Measurements from ENCODE around the gene HHIPL1.

Gene HHIPL1

DNA sequence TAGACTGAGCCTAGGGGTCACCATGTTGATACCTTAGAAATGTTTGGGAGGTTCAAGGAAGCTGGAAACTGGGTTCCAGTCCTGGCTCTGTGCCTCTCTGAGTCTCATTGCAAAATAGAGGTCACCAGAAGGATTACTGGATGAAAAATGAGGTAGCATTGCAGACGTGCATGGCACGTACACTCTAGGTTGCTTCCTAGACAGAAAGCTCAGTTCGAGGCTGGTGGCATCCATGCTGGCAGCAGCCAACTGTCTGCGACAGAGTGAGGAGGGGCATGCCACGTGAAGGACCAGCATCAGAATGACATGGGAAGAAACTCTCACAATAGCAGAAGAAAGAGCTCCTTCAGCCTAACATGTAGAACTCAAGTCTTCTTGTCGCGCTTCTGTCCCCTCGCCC, 34.6 kb downstream of the HHIPL1 start:
- 94% methylated on average over 8 of the region's 8 CpGs for WGBS
- no peaks in the 10 kb centered on the region for H3K27me3 ChIP-seq (ENCODE audit: insufficient read depth, low read length)
- no peaks in the 10 kb centered on the region for H3K4me1 ChIP-seq (ENCODE audit: insufficient read depth, low read length)
- H3K9ac ChIP-seq (ENCODE audit: low read depth, low read length): no peak overlapping the region
- no peak overlapping the region for H3K27ac ChIP-seq (ENCODE audit: low read depth, low read length)
- H3K9me3 ChIP-seq (ENCODE audit: insufficient read depth, low read depth, low read length): peaks cover 15% of the 10 kb centered on the region
- no peak overlapping the region for H3K4me3 ChIP-seq (ENCODE audit: low read length)
- H3K36me3 ChIP-seq (ENCODE audit: insufficient read depth, low read length): no peaks in the 10 kb centered on the region

GRCh38 chr14:99679996-99680395, 35.1 kb downstream of the HHIPL1 start:
- Histone ChIP-seq H3K4me1 (ENCODE audit: insufficient read depth, low read length) (no peaks in the 10 kb centered on the region), H3K9me3 (ENCODE audit: insufficient read depth, low read depth, low read length) (peaks cover 15% of the 10 kb centered on the region), H3K36me3 (ENCODE audit: insufficient read depth, low read length) (no peaks in the 10 kb centered on the region), H3K27ac (ENCODE audit: low read depth, low read length) (no peak overlapping the region), H3K4me3 (ENCODE audit: low read length) (no peak overlapping the region), H3K27me3 (ENCODE audit: insufficient read depth, low read length) (no peaks in the 10 kb centered on the region), H3K9ac (ENCODE audit: low read depth, low read length) (no peak overlapping the region)
- 94% methylated on average over 5 of the region's 5 CpGs for WGBS

GRCh38 chr14:99681101-99681831, 36.3 kb downstream of the HHIPL1 start:
- Histone ChIP-seq H3K36me3 (ENCODE audit: insufficient read depth, low read length) (no peaks in the 10 kb centered on the region), H3K4me1 (ENCODE audit: insufficient read depth, low read length) (no peaks in the 10 kb centered on the region), H3K27ac (ENCODE audit: low read depth, low read length) (no peak overlapping the region), H3K27me3 (ENCODE audit: insufficient read depth, low read length) (no peaks in the 10 kb centered on the region; the same call in 1 of the 2 replicates), H3K9ac (ENCODE audit: low read depth, low read length) (no peak overlapping the region), H3K4me3 (ENCODE audit: low read length) (no peak overlapping the region), H3K9me3 (ENCODE audit: insufficient read depth, low read depth, low read length) (peaks cover 15% of the 10 kb centered on the region)
- 93% methylated on average over 12 of the region's 12 CpGs for WGBS

DNA sequence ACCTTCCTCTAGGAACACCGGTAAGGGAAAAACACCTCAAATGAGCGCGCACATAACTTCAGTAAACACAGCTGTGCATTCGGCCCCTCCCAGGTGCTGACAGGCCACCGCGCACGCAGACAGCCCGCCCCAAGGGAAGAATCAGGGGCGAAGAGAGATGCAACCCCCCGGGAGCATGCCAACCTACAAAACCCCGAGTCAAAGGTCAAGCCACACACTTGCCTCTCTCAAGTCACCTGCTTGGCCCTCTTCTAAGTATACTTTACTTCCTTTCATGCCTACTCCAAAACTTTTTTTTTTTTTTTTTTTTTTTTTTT, 36.9 kb downstream of the HHIPL1 start:
- Histone ChIP-seq H3K4me3 (ENCODE audit: low read length) (no peak overlapping the region), H3K27me3 (ENCODE audit: insufficient read depth, low read length) (no peaks in the 10 kb centered on the region; the same call in 1 of the 2 replicates), H3K9ac (ENCODE audit: low read depth, low read length) (no peak overlapping the region), H3K4me1 (ENCODE audit: insufficient read depth, low read length) (no peaks in the 10 kb centered on the region), H3K27ac (ENCODE audit: low read depth, low read length) (no peak overlapping the region), H3K36me3 (ENCODE audit: insufficient read depth, low read length) (no peaks in the 10 kb centered on the region), H3K9me3 (ENCODE audit: insufficient read depth, low read depth, low read length) (peaks cover 15% of the 10 kb centered on the region)
- WGBS: 95% methylated on average over 11 of the region's 11 CpGs

GRCh38 chr14:99682809-99683618, 38.1 kb downstream of the HHIPL1 start:
- WGBS: 2% methylated on average over 42 of the region's 42 CpGs
- no peaks in the 10 kb centered on the region for H3K36me3 ChIP-seq (ENCODE audit: insufficient read depth, low read length)
- H3K4me1 ChIP-seq (ENCODE audit: insufficient read depth, low read length): peaks cover 2% of the 10 kb centered on the region; the same call in 1 of the 2 replicates
- no peaks in the 10 kb centered on the region; the same call in 1 of the 2 replicates for H3K27me3 ChIP-seq (ENCODE audit: insufficient read depth, low read length)
- H3K9ac ChIP-seq (ENCODE audit: low read depth, low read length): peak overlapping the region; percentile 89
- peaks cover 9% of the 10 kb centered on the region for H3K9me3 ChIP-seq (ENCODE audit: insufficient read depth, low read depth, low read length)
- H3K4me3 ChIP-seq (ENCODE audit: low read length): peak overlapping the region; percentile 95
- H3K27ac ChIP-seq (ENCODE audit: low read depth, low read length): peak overlapping the region; percentile 81

DNA sequence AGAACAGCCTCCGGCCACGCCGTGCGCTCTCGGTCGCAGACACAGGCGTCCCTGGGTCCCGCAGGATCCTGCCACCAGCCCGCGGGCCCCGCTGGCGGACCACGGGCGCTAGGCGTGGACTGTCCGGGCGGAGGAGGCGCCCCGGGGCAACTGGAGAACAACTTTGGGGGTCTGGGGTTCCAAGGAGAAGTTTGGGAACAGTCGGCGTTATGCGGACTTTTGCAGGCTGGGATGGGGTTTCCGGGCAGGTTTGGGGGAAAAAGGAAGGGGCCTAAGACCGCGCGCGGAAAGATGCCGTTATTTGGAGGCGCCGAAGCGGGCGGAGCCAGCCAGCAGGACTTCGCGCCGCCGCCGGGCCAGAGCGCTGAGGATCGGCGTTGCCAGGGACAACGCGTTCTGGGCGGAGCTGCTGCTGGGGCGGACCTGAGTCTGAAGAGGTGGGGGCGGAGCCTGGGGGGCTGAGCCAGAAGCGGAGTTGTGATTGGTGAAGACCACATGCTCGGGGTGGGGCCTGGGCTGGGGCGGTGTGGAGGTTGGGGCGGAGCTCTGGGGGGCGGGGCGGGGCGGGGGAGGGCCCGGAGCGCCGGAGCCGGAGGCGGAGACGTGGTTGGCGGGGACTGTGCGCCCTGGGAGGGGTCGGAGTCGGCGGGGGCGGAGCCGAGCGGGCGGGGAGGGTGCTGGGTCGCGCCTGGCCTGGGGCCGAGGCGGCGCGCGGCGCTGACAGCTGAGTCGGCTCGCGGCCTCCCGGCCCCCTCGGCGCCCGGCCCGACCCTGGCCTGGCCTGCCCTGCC, 38.9 kb downstream of the HHIPL1 start, which contains the start of gene CYP46A1:
Gene CYP46A1, plus strand, starts transcription at position 680 of the 791 bp plus-strand sequence. CDS start 120 bp downstream, outside the sequence.
- WGBS: 1% methylated on average over 83 of the region's 83 CpGs
- Histone ChIP-seq H3K27ac (ENCODE audit: low read depth, low read length) (peak within 1 kb of the TSS; percentile 81), H3K36me3 (ENCODE audit: insufficient read depth, low read length) (no peaks in the 10 kb centered on the region), H3K9me3 (ENCODE audit: insufficient read depth, low read depth, low read length) (peaks cover under 1% of the 10 kb centered on the region; the same call in 1 of the 2 replicates), H3K4me1 (ENCODE audit: insufficient read depth, low read length) (peaks cover 4% of the 10 kb centered on the region; the same call in 1 of the 2 replicates), H3K9ac (ENCODE audit: low read depth, low read length) (peak within 1 kb of the TSS; percentile 89), H3K4me3 (ENCODE audit: low read length) (peak within 1 kb of the TSS; percentile 95), H3K27me3 (ENCODE audit: insufficient read depth, low read length) (no peaks in the 10 kb centered on the region; the same call in 1 of the 2 replicates)

DNA sequence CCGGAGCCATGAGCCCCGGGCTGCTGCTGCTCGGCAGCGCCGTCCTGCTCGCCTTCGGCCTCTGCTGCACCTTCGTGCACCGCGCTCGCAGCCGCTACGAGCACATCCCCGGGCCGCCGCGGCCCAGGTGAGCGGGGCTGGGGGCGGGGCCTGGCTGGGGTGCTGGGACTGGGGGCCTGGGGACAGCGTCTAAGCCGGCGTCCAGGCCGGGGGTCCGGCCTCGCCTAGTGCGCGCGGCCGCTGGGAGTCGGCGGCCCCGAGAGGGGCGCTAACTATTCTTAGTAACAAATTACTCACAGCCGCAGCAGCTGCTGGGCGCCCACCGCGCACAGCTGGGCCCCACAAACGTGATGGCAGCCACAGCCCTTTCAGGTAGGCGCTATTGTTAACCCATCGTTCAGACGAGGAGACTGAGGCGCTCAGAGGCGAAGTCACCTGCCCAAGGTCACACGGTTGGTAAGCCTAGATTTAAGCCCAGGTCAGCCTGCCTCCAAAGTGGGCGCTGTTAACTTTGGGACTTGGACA, 39.5 kb downstream of the HHIPL1 start:
- H3K4me1 ChIP-seq (ENCODE audit: insufficient read depth, low read length): peaks cover 4% of the 10 kb centered on the region; the same call in 1 of the 2 replicates
- 2% methylated on average over 45 of the region's 45 CpGs for WGBS
- no peaks in the 10 kb centered on the region; the same call in 1 of the 2 replicates for H3K27me3 ChIP-seq (ENCODE audit: insufficient read depth, low read length)
- H3K27ac ChIP-seq (ENCODE audit: low read depth, low read length): no peak overlapping the region
- no peaks in the 10 kb centered on the region for H3K9me3 ChIP-seq (ENCODE audit: insufficient read depth, low read depth, low read length)
- H3K36me3 ChIP-seq (ENCODE audit: insufficient read depth, low read length): no peaks in the 10 kb centered on the region
- H3K4me3 ChIP-seq (ENCODE audit: low read length): peak overlapping the region; percentile 68
- no peak overlapping the region for H3K9ac ChIP-seq (ENCODE audit: low read depth, low read length)

DNA sequence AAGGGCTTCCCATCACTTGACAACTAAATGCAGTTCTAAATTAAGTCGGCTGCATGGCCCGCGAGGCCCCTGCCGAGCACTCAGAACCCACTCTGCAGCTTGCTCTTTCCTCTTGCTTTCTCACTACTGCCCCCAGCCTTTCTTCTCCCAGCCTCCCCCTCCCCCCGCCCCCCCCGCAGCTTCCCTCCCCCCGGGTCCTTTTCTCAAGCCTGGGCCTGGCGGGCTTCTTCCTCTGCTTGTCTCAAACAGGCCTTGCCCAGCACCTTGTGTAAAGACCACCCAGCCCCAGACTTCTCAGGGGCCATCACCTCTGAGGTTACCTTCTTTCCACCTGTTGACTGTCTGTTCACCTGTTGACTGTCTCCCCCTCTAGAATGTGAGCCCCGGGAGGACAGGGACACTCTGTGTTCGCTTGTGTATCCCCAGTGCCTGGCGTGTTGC, 40.2 kb downstream of the HHIPL1 start:
- Histone ChIP-seq H3K36me3 (ENCODE audit: insufficient read depth, low read length) (no peaks in the 10 kb centered on the region), H3K9ac (ENCODE audit: low read depth, low read length) (no peak overlapping the region), H3K27me3 (ENCODE audit: insufficient read depth, low read length) (no peaks in the 10 kb centered on the region; the same call in 1 of the 2 replicates), H3K9me3 (ENCODE audit: insufficient read depth, low read depth, low read length) (no peaks in the 10 kb centered on the region), H3K4me3 (ENCODE audit: low read length) (no peak overlapping the region), H3K27ac (ENCODE audit: low read depth, low read length) (no peak overlapping the region), H3K4me1 (ENCODE audit: insufficient read depth, low read length) (peaks cover 4% of the 10 kb centered on the region; the same call in 1 of the 2 replicates)
- 44% methylated on average over 8 of the region's 11 CpGs for WGBS

DNA sequence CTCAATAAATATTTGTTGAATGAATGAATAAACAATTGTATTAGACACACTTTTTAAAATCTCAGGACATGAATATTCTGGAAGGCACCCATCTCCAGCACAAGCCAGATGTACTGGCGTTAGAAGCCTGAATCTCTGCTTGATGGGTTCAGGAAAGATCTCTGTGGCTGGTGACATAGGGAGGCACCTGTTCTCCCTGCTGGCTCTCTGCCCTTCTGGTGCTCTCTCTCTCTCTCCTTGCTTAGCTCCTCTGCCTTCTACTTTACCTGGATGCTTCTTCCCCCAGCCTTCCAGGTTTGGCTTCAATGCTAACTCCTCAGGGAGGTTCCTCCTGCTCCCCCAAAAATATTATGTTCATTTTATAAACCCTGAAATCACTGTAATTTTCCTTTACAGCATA, 40.7 kb downstream of the HHIPL1 start:
- no peak overlapping the region for H3K9ac ChIP-seq (ENCODE audit: low read depth, low read length)
- WGBS: 62% methylated on average over 1 of the region's 1 CpG
- H3K36me3 ChIP-seq (ENCODE audit: insufficient read depth, low read length): no peaks in the 10 kb centered on the region
- H3K27ac ChIP-seq (ENCODE audit: low read depth, low read length): no peak overlapping the region
- no peaks in the 10 kb centered on the region for H3K9me3 ChIP-seq (ENCODE audit: insufficient read depth, low read depth, low read length)
- H3K27me3 ChIP-seq (ENCODE audit: insufficient read depth, low read length): no peaks in the 10 kb centered on the region; the same call in 1 of the 2 replicates
- H3K4me1 ChIP-seq (ENCODE audit: insufficient read depth, low read length): peaks cover 4% of the 10 kb centered on the region; the same call in 1 of the 2 replicates
- H3K4me3 ChIP-seq (ENCODE audit: low read length): no peak overlapping the region

- Histone ChIP-seq H3K36me3 (ENCODE audit: insufficient read depth, low read length) (no peaks in the 10 kb centered on the region), H3K9ac (ENCODE audit: low read depth, low read length) (no peak overlapping the region), H3K27me3 (ENCODE audit: insufficient read depth, low read length) (no peaks in the 10 kb centered on the region; the same call in 1 of the 2 replicates), H3K27ac (ENCODE audit: low read depth, low read length) (no peak overlapping the region), H3K4me1 (ENCODE audit: insufficient read depth, low read length) (peaks cover 4% of the 10 kb centered on the region; the same call in 1 of the 2 replicates), H3K4me3 (ENCODE audit: low read length) (no peak overlapping the region), H3K9me3 (ENCODE audit: insufficient read depth, low read depth, low read length) (no peaks in the 10 kb centered on the region)
- WGBS: 93% methylated on average over 8 of the region's 8 CpGs
These were observed 41.8 kb downstream of the HHIPL1 start for GRCh38 chr14:99686557-99687283.

Measured in HUES64 (cell line).